ENCODE data around the gene POLE3. TPM values are rescaled to one million over a fixed set of nuclear protein-coding genes. Genes with fewer than 3 reads are reported as not detected.

Gene POLE3
- total RNA-seq, 1 experiment from 2014 or later = 157 TPM

GRCh38 chr9:113359385-113359784 lies 51.1 kb downstream of the POLE3 start:
- Histone ChIP-seq H3K4me1 (peaks cover 30% of the 10 kb centered on the region), H3K27me3 (peaks cover under 1% of the 10 kb centered on the region; the same call in 1 of the 2 replicates), H3K36me3 (no peaks in the 10 kb centered on the region), H3K4me3 (no peak overlapping the region), H3K27ac (no peak overlapping the region), H3K9me3 (replicated peaks) (no peaks in the 10 kb centered on the region)
- DNase-seq = peak in 1 of 2 experiments; percentile 41

Other genes with a start within 250 kb of the POLE3 start
- 22.2 and 26.3 TPM in 2 replicates for gene FKBP15, start 189.4 kb downstream of the POLE3 start, total RNA-seq (2014; rRNA removed; shearing (Covaris generic))
- 28.3 and 28.5 TPM in 2 replicates for gene SLC31A1, start 189.1 kb downstream of the POLE3 start, total RNA-seq (2014; rRNA removed; shearing (Covaris generic))
- 76.2 and 82.6 TPM in 2 replicates for gene CDC26, start 135.1 kb downstream of the POLE3 start, total RNA-seq (2014; rRNA removed; shearing (Covaris generic))
- gene PRPF4, start 135.0 kb downstream of the POLE3 start, total RNA-seq (2014; rRNA removed; shearing (Covaris generic)) = 74.3 and 74.4 TPM in 2 replicates
- gene RNF183, start 107.3 kb downstream of the POLE3 start, total RNA-seq (2014; rRNA removed; shearing (Covaris generic)) = 0.05 TPM in 1 of 2 replicates, not detected in the other
- 0.77 and 0.79 TPM in 2 replicates for gene WDR31, start 70.4 kb downstream of the POLE3 start, total RNA-seq (2014; rRNA removed; shearing (Covaris generic))
- gene BSPRY, start 61.1 kb downstream of the POLE3 start, total RNA-seq (2014; rRNA removed; shearing (Covaris generic)) = 0.10 and 0.15 TPM in 2 replicates
- gene HDHD3, start 33.7 kb downstream of the POLE3 start, total RNA-seq (2014; rRNA removed; shearing (Covaris generic)) = 3.8 and 4.6 TPM in 2 replicates
- 9.0 and 13.3 TPM in 2 replicates for gene ALAD, start 9.4 kb downstream of the POLE3 start, total RNA-seq (2014; rRNA removed; shearing (Covaris generic))
- 0.69 and 0.96 TPM in 2 replicates for gene C9orf43, start 72 bp upstream of the POLE3 start, total RNA-seq (2014; rRNA removed; shearing (Covaris generic))
- gene RGS3, start 53.1 kb upstream of the POLE3 start, total RNA-seq (2014; rRNA removed; shearing (Covaris generic)) = 35.8 and 36.7 TPM in 2 replicates